SIG-M5 treated with dmso at 0.1 percent for 504 hours (cell line): ENCODE measurements around the gene CETP.
"Not testable (repeated sequence)": the region's sequence is repeated elsewhere in the genome, so short reads cannot be mapped to it uniquely, and the experiment has no call there.

ENCODE experiments used
- DNase-seq: peaks from one replicate; lab custom pipeline; 2025; ENCODE audit not compliant: unreplicated experiment; lab: John Stamatoyannopoulos, UW

Gene CETP

GRCh38 chr16:56933828-56934598, 27.7 kb upstream of the CETP start:
- no peak for DNase-seq

GRCh38 chr16:56934599-56935145, 27.1 kb upstream of the CETP start:
- DNase-seq = not testable (repeated sequence)

GRCh38 chr16:56935201-56935600, 26.5 kb upstream of the CETP start:
- DNase-seq = no peak

GRCh38 chr16:56936491-56936890, 25.3 kb upstream of the CETP start:
- no peak for DNase-seq

GRCh38 chr16:56936950-56937349, 24.8 kb upstream of the CETP start:
- no peak for DNase-seq

- no peak for DNase-seq
Measured at GRCh38 chr16:56938664-56939513, 22.9 kb upstream of the CETP start.

GRCh38 chr16:56939801-56940200, 21.9 kb upstream of the CETP start:
- no peak for DNase-seq

- no peak for DNase-seq
Measured at GRCh38 chr16:56941092-56941491, 20.7 kb upstream of the CETP start.

GRCh38 chr16:56941856-56942331, 19.9 kb upstream of the CETP start:
- DNase-seq = no peak

- DNase-seq = no peak
Measured at GRCh38 chr16:56943761-56944375, 17.9 kb upstream of the CETP start.

GRCh38 chr16:56944954-56945839, 16.6 kb upstream of the CETP start:
- DNase-seq = no peak

- DNase-seq = no peak
Measured at GRCh38 chr16:56945847-56946527, 15.8 kb upstream of the CETP start.

- DNase-seq = no peak
Measured at GRCh38 chr16:56946767-56947603, 14.8 kb upstream of the CETP start.

- no peak for DNase-seq
Measured at GRCh38 chr16:56947604-56947995, 14.2 kb upstream of the CETP start.

GRCh38 chr16:56948234-56948633, 13.5 kb upstream of the CETP start:
- no peak for DNase-seq

GRCh38 chr16:56950051-56950450, 11.7 kb upstream of the CETP start:
- no peak for DNase-seq

GRCh38 chr16:56950455-56950854, 11.3 kb upstream of the CETP start:
- no peak for DNase-seq

- DNase-seq = peak; percentile 85
Measured at GRCh38 chr16:56950881-56951771, 10.6 kb upstream of the CETP start.
